GM21515 (cell line): Measurements from ENCODE around the gene TNP1.

Experiments used
- ATAC-seq: cut with Tn5 transposase; IDR thresholded peaks from one replicate; pipeline ENCODE4 v1.9.1; 2021; ENCODE audit not compliant: unreplicated experiment

Gene TNP1, protein sequence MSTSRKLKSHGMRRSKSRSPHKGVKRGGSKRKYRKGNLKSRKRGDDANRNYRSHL

GRCh38 chr2:216859944-216860343 lies at the start of gene TNP1:
Gene TNP1 (minus strand): TSS chr2:216860064. CDS start chr2:216860034, 30 bp downstream.
- no peak for ATAC-seq

DNA sequence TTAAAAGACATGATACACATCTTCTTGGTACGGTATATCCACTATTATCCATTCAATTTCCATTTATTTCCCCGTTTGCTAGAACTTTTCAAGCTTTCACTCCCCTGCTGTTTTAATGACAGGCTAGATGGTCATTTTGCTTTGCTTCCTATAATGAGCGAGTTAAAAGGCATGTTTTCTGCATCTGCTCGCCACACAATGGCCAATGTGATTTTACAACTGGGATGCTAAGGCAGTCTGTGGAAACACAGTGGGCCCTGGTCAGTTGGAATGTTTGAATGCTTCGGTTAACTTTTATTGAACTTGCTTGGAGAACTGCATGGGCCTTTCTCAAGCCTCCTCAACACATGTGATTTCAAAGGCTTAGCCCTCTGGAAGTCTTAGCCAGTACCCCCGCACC lies 48.4 kb upstream of the TNP1 start:
- no peak for ATAC-seq

- no peak for ATAC-seq
Measured at GRCh38 chr2:216905649-216906329, 45.9 kb upstream of the TNP1 start.

GRCh38 chr2:216904974-216905373 lies 45.1 kb upstream of the TNP1 start:
- ATAC-seq = no peak

GRCh38 chr2:216904554-216904953 lies 44.7 kb upstream of the TNP1 start:
- ATAC-seq = no peak

- ATAC-seq = no peak
Measured at GRCh38 chr2:216903470-216903869, 43.6 kb upstream of the TNP1 start.

DNA sequence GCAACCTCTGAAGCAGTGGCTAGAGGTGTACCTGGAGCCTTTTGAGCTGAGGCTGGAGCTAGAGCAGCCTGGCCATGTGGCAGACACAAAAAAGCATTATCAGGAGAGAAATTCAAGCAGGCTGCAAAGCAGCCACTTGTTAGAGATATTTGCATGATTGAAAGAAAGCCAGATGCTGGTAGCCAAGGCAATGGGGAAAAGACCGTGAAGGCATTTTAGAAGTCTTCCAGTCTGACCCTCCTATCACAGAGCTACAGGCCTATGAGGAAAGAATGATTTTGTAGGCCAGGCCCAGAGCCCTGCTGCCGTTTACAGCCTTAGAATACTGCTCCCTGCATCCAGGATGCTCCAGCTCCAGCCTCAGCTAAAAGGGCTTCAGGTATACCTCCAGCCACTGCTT lies 41.4 kb upstream of the TNP1 start:
- ATAC-seq = no peak

GRCh38 chr2:216900406-216900805 lies 40.5 kb upstream of the TNP1 start:
- ATAC-seq = no peak

GRCh38 chr2:216897561-216898203 lies 37.8 kb upstream of the TNP1 start:
- no peak for ATAC-seq

- ATAC-seq = no peak
Measured at GRCh38 chr2:216890138-216890537, 30.3 kb upstream of the TNP1 start.

DNA sequence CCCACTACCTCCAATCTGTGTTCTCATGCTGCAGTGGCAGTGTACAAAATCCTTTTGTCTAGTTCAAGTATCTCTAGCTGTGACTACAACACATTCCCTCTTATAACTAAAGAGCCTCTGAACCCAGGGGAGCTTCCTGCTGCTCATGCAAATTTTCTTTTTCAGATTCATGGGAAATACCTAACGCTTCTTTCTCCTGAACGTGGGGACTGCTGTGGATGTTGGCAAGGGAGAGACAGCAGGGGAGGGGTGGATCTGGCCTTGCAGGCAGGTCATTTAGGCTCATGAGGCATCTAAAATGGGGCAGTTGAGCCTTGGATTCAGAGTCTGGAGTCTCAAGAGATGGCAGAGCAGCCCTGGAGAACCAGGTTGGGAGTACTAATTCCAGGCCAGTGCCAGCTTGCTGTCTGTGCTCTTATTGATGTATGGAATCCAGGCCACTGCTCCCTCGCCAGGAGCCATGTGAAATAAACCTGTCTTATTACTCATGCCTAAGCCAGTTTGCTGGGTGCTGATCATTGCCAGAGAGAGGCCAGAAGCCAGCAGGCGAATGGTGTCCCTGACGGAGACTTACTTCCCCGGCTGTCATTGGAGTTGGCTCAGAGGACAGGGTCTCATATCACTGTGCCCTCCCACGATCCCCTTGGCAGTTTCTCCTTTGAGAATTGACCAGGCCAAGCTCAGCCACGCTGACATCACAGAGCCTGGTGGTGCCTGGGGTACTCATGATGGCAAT lies 29.2 kb upstream of the TNP1 start:
- no peak for ATAC-seq

DNA sequence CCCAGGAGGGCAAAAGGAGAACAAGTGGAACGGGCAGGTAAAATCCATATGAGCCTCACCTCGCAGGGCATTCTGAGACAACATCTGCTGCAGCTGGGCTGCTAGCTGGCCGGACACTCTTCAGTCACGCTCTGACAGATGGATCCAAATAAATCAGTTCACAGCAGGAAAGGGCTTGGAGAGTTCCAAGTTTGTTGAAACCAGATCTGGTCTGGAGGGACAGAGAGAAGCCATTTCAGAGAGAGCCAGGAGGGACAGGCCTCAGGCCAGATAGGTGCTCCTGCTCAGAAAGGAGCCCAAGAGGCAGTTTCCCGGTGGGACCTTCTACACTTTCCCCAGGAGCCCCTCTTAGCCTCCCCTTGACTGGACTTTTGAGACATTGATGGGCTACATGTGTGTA lies 28.2 kb upstream of the TNP1 start:
- ATAC-seq = no peak

- no peak for ATAC-seq
Measured at GRCh38 chr2:216887138-216887537, 27.3 kb upstream of the TNP1 start.

GRCh38 chr2:216885117-216885553 lies 25.3 kb upstream of the TNP1 start:
- no peak for ATAC-seq

DNA sequence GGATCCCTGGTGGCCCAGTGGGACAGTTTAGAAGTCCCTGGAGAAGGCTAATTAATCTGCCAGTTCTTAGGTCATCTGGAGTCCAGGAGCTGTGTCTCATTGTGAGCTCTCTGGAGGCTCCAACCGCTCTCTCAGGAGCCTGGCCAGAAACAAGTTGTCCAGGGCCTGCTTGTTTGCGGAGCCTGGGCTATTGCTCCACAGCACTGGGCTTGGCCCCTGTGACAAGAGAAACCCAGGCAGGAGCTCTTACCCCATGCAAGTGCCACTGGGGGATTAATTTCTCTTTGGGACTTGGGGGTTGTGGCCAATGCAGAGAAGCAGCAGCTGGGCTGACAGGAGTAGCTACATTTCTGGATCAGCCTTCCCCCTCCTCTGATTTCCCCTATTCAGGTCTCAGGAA lies 24.5 kb upstream of the TNP1 start:
- no peak for ATAC-seq

GRCh38 chr2:216882876-216883275 lies 23.0 kb upstream of the TNP1 start:
- no peak for ATAC-seq

GRCh38 chr2:216881411-216881810 lies 21.5 kb upstream of the TNP1 start:
- no peak for ATAC-seq

DNA sequence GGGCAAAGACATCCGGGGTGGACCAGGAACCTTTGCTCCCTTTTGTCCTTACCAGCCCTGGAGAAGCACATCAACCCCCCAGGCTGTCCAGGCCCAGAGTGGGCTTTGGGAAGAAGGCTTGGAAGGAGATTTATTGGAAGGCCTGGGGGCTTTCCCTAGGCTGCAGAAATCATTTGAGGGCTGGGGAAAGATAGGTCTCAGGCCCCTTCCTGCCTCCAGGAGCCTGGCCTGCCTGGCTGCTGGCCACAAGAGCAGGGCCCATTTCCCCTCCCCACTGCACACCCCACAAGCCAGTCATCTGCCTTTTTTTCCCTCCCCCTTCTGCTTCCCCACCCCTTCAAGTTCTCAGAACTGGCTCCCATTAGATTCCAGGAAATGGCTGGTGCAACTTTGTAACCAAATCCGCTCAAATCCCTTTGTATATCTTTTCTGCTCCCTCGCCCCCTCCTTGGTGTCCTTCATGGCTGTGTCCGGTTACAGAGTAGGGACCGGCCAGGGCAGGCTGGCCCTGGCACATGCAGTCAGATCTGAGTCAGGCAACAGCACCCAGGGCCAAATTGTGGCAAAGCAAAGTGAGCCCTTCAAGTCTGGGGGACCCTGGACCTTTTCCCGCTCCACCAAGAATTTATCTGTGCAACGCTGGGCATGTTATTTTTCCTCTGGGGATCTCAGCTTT lies 20.8 kb upstream of the TNP1 start:
- no peak for ATAC-seq

DNA sequence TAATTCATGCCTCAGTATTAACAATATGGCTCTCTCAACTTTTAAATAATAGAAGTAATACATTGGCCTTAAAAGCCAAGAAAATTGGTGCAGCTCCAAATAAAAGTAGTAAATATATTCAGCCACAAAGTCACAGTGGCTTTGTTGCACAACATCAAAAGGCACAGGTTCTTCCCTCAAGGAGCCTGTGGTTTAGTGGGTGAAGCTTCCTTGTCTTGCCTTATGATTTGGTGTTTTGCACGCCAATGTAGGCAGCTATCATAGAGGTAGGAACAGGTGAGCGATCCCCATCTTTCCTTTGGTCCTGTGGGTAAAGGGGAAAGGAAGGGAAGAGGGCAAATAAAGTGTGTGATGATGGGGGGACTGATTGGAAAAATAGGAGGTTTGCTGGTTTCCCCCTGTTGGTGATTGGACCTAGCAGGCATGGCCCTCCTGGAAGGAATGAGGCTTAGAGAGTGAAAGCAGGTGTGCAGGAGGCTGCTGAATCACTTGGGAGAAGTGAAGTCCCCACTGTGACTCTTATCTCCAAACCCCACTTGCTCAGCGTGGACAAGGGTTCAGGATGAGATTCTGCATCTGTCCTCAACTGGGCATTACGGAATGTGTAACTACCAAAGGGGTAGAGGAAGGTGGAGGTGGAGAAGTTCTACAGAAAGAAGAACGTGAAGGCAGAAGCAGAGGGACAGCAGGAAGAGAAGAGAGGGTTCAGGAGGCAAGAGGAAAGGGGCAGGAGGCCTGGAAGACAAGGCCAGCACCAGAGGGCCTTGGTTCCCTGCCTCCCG lies 20.1 kb upstream of the TNP1 start:
- no peak for ATAC-seq

GRCh38 chr2:216878072-216878471 lies 18.2 kb upstream of the TNP1 start:
- ATAC-seq = no peak

DNA sequence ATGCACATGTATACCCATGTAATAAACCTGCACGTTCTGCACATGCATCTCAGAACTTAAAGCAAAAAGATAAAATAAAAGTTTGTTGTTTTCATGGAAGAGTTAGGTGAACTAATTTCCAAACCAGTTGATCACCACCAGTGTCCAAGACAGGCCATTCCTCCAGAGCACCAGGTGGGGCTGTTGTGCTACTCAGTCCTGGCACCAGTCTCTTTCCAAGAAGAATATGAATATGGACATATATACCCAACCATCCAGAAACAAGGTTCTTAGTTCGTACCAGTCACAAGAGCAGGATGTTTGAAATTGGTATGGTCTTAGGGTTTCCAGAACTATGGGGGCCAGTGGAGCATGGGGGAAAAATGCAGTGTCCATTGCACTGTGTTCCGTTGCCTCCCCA lies 17.2 kb upstream of the TNP1 start:
- ATAC-seq = no peak
